Omental fat pad (tissue), 4 donors: ENCODE results near the gene LGI2. TPM values are rescaled to one million over a fixed set of nuclear protein-coding genes. Genes with fewer than 3 reads are reported as not detected.

Experiments used
- ATAC-seq: fragments of 150-250 bp; one replicate; pipeline ENCODE4 v1.9.1; 2016; ENCODE audit warnings: mild to moderate bottlenecking, moderate library complexity; ENCODE audit not compliant: low FRiP score
- DNase-seq: peaks from one replicate; pipeline ENCODE4 v3.0.0-alpha.2; 2019; ENCODE audit warnings: low spot score
- total RNA-seq, 4 donors: library from RNA; depleted of rRNA; stranded (reverse); fragments of >200 nt; gene quantifications; one replicate each; pipeline ENCODE4 v1.1.0, GENCODE V29; 2016
- TF ChIP-seq, protein P1 (sequence below), 3 donors: fragments of 450-650 bp; IDR thresholded peaks; one replicate each; pipeline ENCODE4 v1.5.1; 2016 to 2017; ENCODE audit warnings: antibody characterized with exemption in 3 of 3, mild to moderate bottlenecking in 3 of 3, moderate library complexity in 2 of 3

The LGI2 gene
- total RNA-seq, 4 donors from 2014 or later = 2.8 to 6.4 (median 5.4) TPM

DNA sequence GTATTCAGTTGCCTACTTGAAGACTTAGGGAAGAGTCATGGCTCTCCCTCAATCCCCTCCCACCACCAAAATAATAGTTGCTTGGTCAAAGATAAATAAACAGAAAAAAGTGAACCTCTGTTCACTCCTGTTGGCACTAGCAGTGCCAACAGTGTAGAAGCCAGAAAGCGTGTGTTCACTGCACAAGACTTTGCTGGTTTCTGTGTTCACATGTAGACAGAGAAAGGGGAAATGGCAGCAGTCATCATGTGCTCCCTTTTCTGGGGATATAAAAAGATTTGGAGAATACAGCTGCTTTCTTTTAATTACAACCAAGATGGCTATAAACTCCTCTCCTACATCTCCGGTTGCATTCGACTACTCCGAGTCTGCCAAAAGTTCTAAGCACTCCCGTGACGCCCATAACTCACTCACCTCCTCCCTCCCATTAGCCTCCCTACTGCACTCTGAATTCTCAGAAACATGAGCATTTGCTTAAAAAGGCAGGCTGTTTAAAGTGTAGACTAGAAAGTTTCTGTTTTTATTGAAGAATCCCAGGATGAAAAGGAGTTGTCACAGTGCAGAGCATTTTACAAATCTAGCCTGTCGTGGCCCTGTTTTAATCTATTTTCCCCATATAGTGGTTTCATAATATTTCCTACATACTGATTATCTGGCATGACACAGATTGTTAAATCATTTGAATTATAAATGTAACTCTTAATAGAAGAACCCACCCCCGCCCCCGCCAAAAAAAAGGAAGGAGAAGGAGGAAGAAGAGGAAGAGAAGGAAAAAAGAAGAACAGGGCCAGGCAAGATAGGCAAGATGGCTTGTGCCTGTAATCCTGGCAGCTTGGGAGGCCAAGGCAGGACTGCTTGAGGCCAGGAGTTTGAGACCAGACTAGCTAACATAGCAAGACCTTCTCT is 16.7 kb downstream of the LGI2 start:
- ATAC-seq = peak; percentile 55
- TF ChIP-seq, protein P1, sequence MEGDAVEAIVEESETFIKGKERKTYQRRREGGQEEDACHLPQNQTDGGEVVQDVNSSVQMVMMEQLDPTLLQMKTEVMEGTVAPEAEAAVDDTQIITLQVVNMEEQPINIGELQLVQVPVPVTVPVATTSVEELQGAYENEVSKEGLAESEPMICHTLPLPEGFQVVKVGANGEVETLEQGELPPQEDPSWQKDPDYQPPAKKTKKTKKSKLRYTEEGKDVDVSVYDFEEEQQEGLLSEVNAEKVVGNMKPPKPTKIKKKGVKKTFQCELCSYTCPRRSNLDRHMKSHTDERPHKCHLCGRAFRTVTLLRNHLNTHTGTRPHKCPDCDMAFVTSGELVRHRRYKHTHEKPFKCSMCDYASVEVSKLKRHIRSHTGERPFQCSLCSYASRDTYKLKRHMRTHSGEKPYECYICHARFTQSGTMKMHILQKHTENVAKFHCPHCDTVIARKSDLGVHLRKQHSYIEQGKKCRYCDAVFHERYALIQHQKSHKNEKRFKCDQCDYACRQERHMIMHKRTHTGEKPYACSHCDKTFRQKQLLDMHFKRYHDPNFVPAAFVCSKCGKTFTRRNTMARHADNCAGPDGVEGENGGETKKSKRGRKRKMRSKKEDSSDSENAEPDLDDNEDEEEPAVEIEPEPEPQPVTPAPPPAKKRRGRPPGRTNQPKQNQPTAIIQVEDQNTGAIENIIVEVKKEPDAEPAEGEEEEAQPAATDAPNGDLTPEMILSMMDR (IDR thresholded peaks at IDR 0.05) = no peak
- no peak for DNase-seq

DNA sequence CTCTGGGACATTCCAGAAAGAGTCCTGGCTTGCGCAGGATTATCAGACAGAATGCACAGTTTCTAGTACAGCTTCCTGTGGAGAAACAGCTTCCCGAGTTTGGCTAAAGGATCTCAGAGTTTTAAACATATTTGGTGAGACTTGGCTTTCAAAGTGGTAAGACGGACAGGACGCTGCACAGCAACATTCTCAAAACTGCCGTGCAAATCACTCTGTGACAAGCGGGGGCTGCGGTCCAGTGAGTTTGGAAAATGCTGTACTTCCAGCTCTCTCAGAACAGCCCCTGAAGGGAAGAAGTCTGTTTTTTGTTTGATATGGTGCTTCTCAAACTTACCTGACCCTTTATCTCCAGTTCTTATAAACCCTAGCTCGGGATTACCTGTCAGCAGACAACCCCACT is 18.1 kb downstream of the LGI2 start:
- no peak for DNase-seq
- ATAC-seq = no peak
- TF ChIP-seq, protein P1 (IDR thresholded peaks at IDR 0.05) = no peak

DNA sequence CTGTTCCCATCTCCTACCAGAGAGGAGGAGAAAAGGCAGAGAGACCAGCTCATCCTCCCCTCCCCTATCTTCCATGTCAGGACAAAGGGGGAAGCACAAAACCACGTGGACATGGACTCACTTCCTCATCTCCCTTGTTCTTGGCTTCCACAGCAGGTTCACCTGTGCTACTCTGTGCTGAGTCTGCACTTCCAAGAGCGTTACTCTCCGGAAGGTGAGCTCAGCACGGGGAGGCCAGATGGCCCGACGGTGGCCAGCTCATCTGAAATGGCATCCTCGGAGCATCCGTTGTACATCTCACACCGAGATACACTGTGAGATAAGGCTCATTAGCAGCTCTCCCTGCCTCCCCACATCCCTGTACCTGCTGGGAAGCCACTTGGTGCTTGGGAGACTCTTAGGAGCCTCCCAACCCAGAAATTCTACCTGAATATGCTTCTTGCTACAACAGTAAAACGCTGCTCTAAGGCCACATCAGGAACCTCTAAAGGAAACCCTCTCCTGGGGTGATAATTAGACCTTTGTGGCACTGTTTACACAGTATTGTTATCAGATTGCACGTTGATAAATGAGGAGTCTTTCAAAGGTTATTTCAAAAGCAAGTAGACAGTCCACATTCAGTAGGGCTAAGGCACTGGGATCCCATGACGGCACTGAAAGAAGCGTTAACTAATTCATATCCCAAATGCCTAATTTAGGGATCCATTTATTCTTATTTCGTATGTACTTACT is 19.4 kb downstream of the LGI2 start:
- DNase-seq (no peak), ATAC-seq (no peak)
- TF ChIP-seq, protein P1 (IDR thresholded peaks at IDR 0.05) = no peak

DNA sequence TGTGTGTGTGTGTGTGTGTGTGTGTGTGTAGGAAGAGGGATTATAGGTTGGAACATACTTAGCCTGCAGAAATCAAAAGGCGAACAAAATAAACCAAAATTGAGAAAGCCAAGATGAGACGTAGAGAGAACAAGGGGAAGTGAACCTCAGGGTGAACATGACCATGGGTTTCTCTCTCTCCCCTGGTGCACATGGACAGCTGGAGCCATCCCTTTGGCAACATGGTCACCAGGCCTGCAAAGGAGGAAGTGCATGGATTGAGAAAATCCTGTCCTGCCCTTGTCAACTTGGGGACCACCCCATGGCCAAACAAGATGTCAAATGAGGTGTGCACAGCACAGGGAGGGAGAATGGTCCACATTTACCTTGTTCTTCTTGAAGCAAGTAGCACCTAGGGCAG is 23.1 kb downstream of the LGI2 start:
- DNase-seq = no peak
- TF ChIP-seq, protein P1 (IDR thresholded peaks at IDR 0.05) = no peak
- no peak for ATAC-seq

DNA sequence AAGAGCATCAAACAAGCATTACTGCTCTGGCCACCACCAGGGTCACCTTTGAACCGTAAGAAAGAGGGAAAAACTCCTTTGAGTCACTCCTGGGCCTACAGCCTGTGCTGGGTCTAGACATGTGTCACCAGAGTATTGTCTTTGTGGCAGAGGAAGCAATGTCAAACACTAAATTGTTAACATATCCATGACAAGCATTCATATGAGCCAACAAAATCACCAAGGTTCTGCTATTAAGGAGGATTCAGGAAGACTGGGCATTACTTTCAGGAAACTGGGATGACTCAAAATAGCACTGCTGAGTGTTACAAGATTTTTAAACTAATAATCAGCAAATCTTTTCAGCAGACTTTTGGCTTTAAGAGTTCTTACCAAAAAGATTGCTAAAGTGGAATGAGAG is 28.1 kb downstream of the LGI2 start:
- peak; percentile 76 for ATAC-seq
- TF ChIP-seq, protein P1 (IDR thresholded peaks at IDR 0.05) = no peak

DNA sequence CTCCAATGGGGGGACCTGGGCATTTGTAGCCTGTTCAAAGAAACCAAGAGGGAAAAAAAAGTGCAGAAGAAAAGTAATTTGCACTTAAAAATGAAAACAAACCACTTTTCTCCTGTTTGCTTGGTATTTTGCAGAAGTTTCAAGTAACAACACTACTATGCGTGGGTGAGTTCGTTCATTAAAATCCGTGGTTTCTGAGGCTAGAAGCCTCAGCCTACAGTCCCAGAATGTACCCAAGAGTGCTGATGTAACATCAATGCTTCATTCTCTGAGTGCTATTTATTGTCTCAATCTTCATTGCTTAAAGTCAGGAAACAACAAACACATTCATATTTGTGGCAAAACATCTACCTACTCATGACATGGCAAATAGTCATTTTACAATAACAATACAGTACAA is 29.2 kb downstream of the LGI2 start:
- ATAC-seq = no peak
- TF ChIP-seq, protein P1 (IDR thresholded peaks at IDR 0.05) = no peak
- no peak for DNase-seq

More for the DNA sequence above, 28.1 kb downstream of the LGI2 start:
- no peak for DNase-seq
